GM19452 (cell line): Measurements from ENCODE around the gene CELF4.
A peak's percentile ranks its signal among the peaks of the same experiment; 100 is the strongest.

ENCODE experiments used
- ATAC-seq: cut with Tn5 transposase; IDR thresholded peaks from one replicate; pipeline ENCODE4 v1.9.1; 2021; ENCODE audit not compliant: unreplicated experiment

The CELF4 gene

GRCh38 chr18:37548679-37549289 lies 16.8 kb downstream of the CELF4 start:
- no peak for ATAC-seq

- no peak for ATAC-seq
Observed at GRCh38 chr18:37547196-37547827, 18.3 kb downstream of the CELF4 start.

DNA sequence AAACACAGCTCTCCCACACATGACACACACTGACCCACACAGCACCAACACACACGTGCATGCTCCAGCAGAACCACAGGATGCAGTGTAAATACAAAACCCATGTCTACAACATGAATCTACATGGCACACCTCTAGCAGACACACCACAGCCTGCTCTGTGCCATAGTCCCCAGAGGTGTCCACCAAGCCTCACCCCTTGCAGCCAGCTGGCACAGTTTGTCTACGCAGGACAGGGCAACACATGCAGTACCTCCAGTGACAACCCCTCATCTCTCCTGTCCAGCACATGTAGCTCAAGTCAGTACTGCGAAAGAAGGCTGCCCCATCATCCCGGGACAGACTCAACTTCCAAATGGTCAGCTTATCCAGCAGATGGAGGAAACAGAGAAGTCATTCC lies 18.9 kb downstream of the CELF4 start:
- ATAC-seq: no peak

GRCh38 chr18:37546272-37546537 lies 19.4 kb downstream of the CELF4 start:
- ATAC-seq: no peak

- no peak for ATAC-seq
Observed at GRCh38 chr18:37545461-37546271, 19.9 kb downstream of the CELF4 start.

DNA sequence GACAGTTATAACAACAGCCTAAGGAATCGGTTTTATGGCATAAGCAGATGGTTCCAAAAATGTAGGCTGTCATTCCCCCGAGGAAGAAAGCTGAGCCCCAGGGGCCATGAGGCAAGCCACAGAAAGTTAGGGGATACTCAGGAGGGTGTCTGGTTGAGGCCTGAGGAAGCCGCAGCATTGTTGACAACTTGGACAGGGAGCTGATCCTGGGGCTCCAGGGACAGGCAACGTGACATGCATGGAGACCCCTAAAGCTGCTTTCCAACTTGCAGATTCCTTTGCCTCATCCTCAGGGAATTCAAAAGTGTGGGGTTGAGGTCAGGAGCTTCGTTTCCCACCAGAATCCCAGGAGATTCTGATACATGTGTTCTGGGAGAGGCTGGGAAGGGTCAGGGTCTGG lies 20.9 kb downstream of the CELF4 start:
- ATAC-seq: no peak

DNA sequence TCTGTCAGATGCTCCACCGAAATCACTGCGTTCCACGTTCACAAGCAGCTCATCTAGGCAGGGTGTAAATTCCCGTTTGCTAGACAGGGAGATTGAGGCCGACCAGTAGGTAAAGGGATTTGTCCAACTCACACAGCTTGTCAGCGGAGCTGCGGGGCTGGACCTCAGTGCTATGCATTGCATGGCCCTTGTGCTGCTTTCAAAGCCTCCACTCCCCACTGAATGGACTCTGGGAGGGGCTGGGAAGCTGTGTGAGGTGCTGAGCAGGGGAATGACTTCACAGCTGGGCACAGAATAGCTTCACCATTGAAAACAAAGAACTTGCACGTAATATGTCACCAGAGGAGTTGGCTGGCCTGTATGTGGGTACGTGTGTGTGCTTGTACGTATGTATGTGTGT lies 21.4 kb downstream of the CELF4 start:
- no peak for ATAC-seq

DNA sequence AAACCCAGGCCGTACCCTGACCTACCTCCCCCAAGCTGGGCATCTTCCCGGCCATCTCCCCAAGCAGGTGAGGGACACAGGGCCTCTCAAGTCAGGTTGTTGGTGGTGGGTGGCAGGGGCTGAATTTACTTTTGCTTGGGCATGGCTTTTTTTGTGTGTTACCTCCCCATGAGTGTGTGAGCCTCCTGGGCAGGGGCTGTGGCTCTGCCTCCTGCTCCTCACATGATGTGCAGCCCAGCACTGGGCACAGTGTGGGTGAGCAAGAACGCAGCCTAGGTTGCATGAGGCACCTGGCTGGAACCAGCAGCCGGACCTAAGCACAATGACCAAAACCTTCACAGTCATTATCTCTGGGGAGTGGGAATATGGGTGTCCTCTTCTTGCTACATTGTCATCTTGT lies 22.3 kb downstream of the CELF4 start:
- no peak for ATAC-seq

- ATAC-seq: no peak
Observed at GRCh38 chr18:37541517-37541916, 24.1 kb downstream of the CELF4 start.

GRCh38 chr18:37540424-37541138 lies 25.0 kb downstream of the CELF4 start:
- no peak for ATAC-seq

- no peak for ATAC-seq
Observed at GRCh38 chr18:37539236-37539635, 26.4 kb downstream of the CELF4 start.

DNA sequence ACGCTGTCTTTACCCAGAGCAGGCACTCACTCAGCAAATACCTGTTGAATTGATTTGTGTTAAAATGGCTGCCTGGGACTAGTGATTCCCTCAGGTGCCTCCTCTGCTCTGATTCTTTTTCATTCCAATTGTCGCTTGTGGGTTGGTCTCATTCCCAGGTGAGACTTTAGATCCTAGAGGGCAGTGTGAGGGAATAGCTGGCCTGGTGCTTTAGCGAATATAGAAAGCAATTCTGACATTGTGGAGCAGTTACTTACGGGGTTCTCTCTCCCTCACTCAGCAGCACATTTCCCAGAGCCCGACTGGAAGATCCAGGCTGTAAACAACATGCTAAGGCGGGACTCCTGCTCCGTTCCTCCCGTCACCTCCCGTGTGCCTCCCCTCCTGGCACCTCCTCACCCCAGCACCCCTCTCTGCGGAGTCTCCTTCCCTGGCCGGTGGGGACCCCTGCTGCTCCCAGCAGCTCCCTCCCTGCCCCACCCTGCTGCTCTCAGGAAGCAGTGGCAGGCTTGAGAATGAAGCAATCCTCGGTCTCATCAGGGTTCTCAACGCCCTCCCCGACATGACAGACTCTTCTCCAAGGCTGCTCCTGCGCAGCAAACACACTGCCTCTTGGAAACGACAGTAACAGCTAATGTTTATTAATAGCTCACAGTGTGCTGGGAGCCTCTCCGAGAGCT lies 26.9 kb downstream of the CELF4 start:
- ATAC-seq: no peak

GRCh38 chr18:37537868-37538525 lies 27.6 kb downstream of the CELF4 start:
- no peak for ATAC-seq

DNA sequence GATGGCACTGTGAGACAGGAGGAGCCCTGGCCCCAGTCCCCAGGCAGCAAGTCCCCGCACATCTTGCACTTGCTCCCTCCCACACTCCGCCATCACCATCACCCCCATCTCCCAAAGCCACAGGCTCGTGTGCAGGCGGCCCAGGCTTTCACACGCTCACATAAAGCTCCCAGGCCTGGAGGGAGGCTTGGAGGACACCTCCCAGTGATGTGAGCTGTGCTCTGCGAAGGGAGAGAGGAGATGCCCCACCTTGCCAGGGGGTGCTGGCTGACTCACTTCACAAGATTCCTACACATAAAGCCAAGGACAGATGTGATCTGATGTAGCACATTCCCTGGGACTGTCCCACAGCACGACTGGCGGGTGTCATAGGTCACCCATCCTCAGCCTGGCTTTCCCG lies 28.9 kb downstream of the CELF4 start:
- no peak for ATAC-seq

DNA sequence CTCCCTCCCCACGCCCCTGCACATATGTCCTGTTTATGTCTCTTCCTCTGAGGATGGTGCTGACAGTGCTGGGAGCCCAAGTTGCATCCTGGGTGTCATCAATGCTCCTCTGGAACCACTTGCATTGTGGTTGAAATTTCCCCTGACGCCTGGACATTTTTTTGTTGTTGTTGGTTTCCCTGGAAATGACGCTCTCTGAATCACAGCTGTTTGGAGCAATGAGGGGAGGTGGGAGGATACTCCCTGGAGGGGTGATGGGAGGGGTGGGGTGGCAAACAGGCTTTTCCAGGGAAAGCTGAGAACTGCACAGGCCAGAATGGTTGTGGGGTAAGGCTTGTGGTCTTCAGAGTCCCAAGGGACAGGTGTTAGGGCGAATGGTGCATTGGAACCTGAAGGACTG lies 29.6 kb downstream of the CELF4 start:
- no peak for ATAC-seq

- ATAC-seq: no peak
Observed at GRCh38 chr18:37534627-37535026, 31.0 kb downstream of the CELF4 start.

DNA sequence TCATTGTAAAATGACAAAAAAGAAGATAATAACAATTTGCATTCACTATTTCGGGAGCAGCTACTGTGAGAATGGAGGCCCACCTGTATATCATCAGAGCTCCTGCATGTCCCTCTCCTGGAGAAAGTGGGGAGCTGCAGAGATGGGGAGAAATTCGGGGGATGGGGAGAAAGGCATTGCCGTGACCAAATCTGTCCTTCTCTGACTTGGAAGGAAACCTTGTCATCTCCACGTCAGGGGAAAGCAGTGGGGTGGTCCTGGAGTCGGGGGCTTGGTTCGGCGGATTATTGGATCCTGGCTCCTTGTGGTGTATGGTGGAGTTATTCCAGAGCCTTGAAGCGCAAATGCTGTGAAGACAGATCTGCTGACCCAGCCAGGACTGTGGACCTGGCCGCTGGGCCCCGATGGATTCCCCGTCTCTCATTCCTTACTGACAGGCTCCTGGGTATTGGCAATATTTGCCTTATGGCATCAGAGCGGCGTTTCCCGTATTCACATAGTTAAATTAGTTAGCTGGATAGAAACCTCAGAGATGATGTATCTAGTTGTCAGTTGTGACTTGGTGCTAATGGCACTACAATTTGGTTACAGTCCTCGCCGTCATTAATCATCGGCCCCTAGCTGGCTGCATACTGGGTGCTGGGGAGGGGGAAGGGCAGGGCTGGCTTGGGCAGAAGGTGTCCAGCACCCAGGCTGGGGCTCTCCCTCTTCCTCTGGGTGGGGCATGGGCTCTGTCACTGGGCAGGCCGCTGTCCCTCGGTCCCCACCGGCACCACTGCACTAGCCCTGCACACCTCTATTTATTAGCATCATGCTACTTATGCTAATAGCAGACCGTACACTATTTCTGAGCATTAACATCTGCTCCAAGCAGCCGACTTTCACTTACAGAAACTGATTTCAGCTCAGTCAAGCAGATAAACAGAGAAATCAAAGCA lies 31.7 kb downstream of the CELF4 start:
- no peak for ATAC-seq

DNA sequence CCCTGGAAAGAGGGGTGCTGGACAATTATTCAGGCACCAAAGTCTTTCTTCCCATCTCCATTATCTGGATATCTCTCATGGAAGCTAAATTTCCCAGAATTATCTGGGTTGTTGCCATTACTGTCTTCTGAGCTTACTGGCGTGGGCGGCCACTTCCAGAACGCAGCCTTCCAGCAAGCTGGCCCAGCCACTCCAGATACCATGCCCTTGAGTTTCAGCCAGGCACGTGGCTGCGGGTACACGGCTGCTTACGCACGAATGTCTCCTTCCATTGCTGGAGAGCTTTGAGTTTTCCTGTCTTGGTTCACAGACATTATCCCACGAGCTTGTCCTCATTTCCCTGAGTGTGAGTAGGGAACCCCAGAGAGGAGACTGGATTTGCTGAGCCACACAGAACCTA lies 32.7 kb downstream of the CELF4 start:
- no peak for ATAC-seq

GRCh38 chr18:37529863-37530262 lies 35.7 kb downstream of the CELF4 start:
- peak; percentile 78 for ATAC-seq

DNA sequence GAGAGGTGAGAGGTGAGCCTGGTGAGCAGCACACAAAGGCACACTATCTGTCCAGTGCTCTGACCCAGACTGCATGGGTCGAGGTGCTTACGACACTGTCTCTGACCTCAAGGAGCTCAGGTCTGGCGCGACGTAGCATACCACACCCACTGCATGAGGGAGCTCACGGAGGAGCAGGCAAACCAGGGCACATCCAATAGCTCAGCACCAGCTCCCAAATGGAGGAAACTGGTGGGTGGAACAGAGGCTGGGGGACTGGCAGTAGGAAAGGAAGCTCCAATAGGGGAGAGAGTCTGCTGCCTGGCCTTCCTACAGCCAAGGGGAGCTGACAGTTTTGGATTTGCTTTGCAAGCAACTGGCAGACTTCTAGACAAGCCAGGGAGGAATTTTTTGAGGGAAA lies 36.3 kb downstream of the CELF4 start:
- ATAC-seq: no peak
